Vagina (tissue), 2 donors: ENCODE results near the gene SEMA3D. TPM values are rescaled to one million over a fixed set of nuclear protein-coding genes. Genes with fewer than 3 reads are reported as not detected.

Source experiments
- DNase-seq, 2 donors: peaks; one replicate each; pipeline ENCODE4 v3.0.0-alpha.2; 2017; ENCODE audit errors: extremely low spot score in 2 of 2
- H3K27ac ChIP-seq: fragments of 200-600 bp; sonication (generic); one replicate; pipeline ENCODE4 v1.5.1; 2019
- H3K27me3 ChIP-seq: fragments of 200-600 bp; sonication (generic); one replicate; pipeline ENCODE4 v1.5.1; 2019
- H3K36me3 ChIP-seq, 2 donors: fragments of 200-600 bp; sonication (generic); one replicate each; pipeline ENCODE4 v1.5.1; 2017 to 2019
- H3K4me1 ChIP-seq: fragments of 200-600 bp; sonication (generic); one replicate; pipeline ENCODE4 v1.5.1; 2019
- H3K4me3 ChIP-seq, 2 donors: fragments of 200-600 bp; sonication (generic); 1 replicate in 1 of 2; 2 replicates in 1 of 2; pipeline ENCODE4 v1.5.1; 2016 to 2019
- H3K9me3 ChIP-seq: fragments of 200-600 bp; sonication (generic); one replicate; pipeline ENCODE4 v1.5.1; 2019
- POLR2A ChIP-seq, 2 donors: fragments of 450-650 bp; IDR thresholded peaks; one replicate each; pipeline ENCODE4 v1.6.1; 2017; ENCODE audit warnings: antibody characterized with exemption in 2 of 2, mild to moderate bottlenecking in 2 of 2, moderate library complexity in 2 of 2
- POLR2AphosphoS5 ChIP-seq, 2 donors: sonication (generic); formaldehyde crosslinking; IDR thresholded peaks; one replicate each; pipeline ENCODE4 v1.9.0; 2017; ENCODE audit warnings: antibody characterized with exemption in 2 of 2, mild to moderate bottlenecking in 2 of 2, low read depth in 1 of 2; ENCODE audit not compliant: insufficient read depth in 1 of 2
- intact Hi-C: fragments of 100-400 bp; cut with DNase I; formaldehyde crosslinking; loops from one replicate; pipeline ENCODE4 v1.15.1; 2023
- total RNA-seq: library from RNA; depleted of rRNA; stranded (reverse); fragments of >200 nt; gene quantifications from one replicate; pipeline ENCODE4 v1.2.3, GENCODE V29; 2016
- TF ChIP-seq, protein P1 (sequence below), 3 experiments: fragments of 450-650 bp in 2 of 3; fragments of 200-600 bp in 1 of 3; sonication (generic) in 1 of 3; IDR thresholded peaks; one replicate each; pipeline ENCODE4 v1.5.1; 2017 to 2019; ENCODE audit warnings: antibody characterized with exemption in 3 of 3, mild to moderate bottlenecking in 2 of 3, moderate library complexity in 2 of 3

SEMA3D gene
- total RNA-seq, 1 donor from 2014 or later, result 2.2 TPM

- no peak for TF ChIP-seq POLR2A (IDR thresholded peaks at IDR 0.05)
- TF ChIP-seq, protein P1, sequence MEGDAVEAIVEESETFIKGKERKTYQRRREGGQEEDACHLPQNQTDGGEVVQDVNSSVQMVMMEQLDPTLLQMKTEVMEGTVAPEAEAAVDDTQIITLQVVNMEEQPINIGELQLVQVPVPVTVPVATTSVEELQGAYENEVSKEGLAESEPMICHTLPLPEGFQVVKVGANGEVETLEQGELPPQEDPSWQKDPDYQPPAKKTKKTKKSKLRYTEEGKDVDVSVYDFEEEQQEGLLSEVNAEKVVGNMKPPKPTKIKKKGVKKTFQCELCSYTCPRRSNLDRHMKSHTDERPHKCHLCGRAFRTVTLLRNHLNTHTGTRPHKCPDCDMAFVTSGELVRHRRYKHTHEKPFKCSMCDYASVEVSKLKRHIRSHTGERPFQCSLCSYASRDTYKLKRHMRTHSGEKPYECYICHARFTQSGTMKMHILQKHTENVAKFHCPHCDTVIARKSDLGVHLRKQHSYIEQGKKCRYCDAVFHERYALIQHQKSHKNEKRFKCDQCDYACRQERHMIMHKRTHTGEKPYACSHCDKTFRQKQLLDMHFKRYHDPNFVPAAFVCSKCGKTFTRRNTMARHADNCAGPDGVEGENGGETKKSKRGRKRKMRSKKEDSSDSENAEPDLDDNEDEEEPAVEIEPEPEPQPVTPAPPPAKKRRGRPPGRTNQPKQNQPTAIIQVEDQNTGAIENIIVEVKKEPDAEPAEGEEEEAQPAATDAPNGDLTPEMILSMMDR (IDR thresholded peaks at IDR 0.05), result no peak
- no peak for TF ChIP-seq POLR2AphosphoS5 (IDR thresholded peaks at IDR 0.05; ENCODE audit: insufficient read depth in 1 of 2, low read depth in 1 of 2)
- intact Hi-C loops, result no loop called here
- Histone ChIP-seq H3K4me1 (no peaks in the 10 kb centered on the region), H3K36me3 (no peaks in the 10 kb centered on the region), H3K27ac (no peak overlapping the region), H3K9me3 (no peaks in the 10 kb centered on the region), H3K27me3 (no peaks in the 10 kb centered on the region), H3K4me3 (no peak overlapping the region)
- DNase-seq, result no peak
Measured at GRCh38 chr7:85125176-85125575, 61.7 kb downstream of the SEMA3D start.

DNA sequence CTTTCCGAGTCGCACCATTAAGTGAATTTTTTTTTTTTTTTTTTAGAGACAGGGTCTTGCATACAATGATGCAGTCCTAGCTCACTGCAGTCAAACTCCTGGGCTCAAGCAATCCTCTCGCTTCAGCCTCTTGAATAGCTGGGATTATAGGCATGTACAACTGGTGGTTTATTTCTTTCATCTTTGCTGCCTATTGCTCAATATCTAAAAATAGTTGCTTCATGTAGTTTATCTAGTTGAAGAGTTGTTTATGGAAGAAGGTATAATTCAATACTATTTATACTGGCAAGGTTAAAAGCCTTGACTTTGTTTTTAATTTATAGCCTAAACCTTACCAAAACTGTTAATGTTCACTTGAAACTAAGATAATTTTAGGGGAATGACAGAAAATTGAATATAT is 66.9 kb downstream of the SEMA3D start:
- no peak for DNase-seq
- Histone ChIP-seq H3K4me3 (no peak overlapping the region), H3K4me1 (no peaks in the 10 kb centered on the region), H3K9me3 (no peaks in the 10 kb centered on the region), H3K27me3 (no peaks in the 10 kb centered on the region), H3K36me3 (no peaks in the 10 kb centered on the region), H3K27ac (no peak overlapping the region)
- intact Hi-C loops, result no loop called here
- TF ChIP-seq POLR2A (IDR thresholded peaks at IDR 0.05) (no peak), POLR2AphosphoS5 (IDR thresholded peaks at IDR 0.05; ENCODE audit: insufficient read depth in 1 of 2, low read depth in 1 of 2) (no peak)
- TF ChIP-seq, protein P1 (IDR thresholded peaks at IDR 0.05), result no peak

GRCh38 chr7:85115862-85116261 is 71.0 kb downstream of the SEMA3D start:
- DNase-seq, result no peak
- no peak overlapping the region for H3K4me3 ChIP-seq

DNA sequence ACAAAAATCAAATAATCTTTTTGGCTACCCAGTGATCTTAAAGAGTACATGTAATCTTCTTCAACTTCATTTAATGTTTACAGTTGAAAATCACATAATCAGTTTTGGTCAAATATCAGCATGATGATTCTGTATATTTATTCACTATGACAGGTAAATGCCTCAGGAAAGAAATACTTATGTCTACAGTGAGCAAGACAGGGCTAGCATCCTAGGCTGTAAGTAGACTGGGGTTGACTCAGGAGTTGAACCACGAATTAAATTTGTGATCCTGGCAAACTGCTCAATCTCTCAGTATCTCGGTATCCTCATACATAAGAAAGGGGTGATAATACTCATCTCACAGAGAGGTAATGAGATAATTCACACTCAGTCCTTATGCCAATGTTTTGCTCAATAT is 71.8 kb downstream of the SEMA3D start:
- Histone ChIP-seq H3K4me1 (no peaks in the 10 kb centered on the region), H3K4me3 (no peak overlapping the region), H3K9me3 (no peaks in the 10 kb centered on the region), H3K27ac (no peak overlapping the region), H3K27me3 (no peaks in the 10 kb centered on the region), H3K36me3 (no peaks in the 10 kb centered on the region)
- TF ChIP-seq POLR2AphosphoS5 (IDR thresholded peaks at IDR 0.05; ENCODE audit: insufficient read depth in 1 of 2, low read depth in 1 of 2) (no peak), POLR2A (IDR thresholded peaks at IDR 0.05) (no peak)
- TF ChIP-seq, protein P1 (IDR thresholded peaks at IDR 0.05), result no peak
- no peak for DNase-seq
- intact Hi-C loops, result no loop called here

More at GRCh38 chr7:85115862-85116261, 71.0 kb downstream of the SEMA3D start:
- TF ChIP-seq POLR2A (IDR thresholded peaks at IDR 0.05), result no peak
- no peak for TF ChIP-seq POLR2AphosphoS5 (IDR thresholded peaks at IDR 0.05; ENCODE audit: insufficient read depth in 1 of 2, low read depth in 1 of 2)
- TF ChIP-seq, protein P1 (IDR thresholded peaks at IDR 0.05), result no peak
- no peaks in the 10 kb centered on the region for H3K27me3 ChIP-seq
- no peaks in the 10 kb centered on the region for H3K9me3 ChIP-seq
- H3K27ac ChIP-seq, result no peak overlapping the region
- no peaks in the 10 kb centered on the region for H3K36me3 ChIP-seq
- H3K4me1 ChIP-seq, result no peaks in the 10 kb centered on the region
- intact Hi-C loops, result no loop called here

DNA sequence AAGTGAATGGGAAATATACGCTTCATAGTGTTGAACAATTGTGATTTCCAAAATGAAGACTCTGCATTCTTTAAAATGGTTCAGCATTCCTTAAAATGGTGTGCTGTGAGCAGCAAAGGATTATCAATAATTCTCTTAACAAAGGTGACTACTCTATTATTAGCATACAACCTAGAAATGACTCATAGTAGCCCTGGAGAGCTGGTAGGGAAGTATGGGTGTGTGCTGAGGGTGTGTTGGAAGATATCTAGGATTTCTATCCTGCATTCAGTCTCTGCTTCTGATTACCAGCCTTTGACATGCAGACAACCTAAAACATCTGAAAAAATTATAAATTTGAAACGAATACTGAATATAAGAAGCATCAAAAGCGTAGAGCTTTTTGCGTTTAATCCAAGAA is 72.5 kb downstream of the SEMA3D start:
- DNase-seq, result no peak
- Histone ChIP-seq H3K36me3 (no peaks in the 10 kb centered on the region), H3K4me1 (no peaks in the 10 kb centered on the region), H3K9me3 (no peaks in the 10 kb centered on the region), H3K4me3 (no peak overlapping the region), H3K27me3 (no peaks in the 10 kb centered on the region), H3K27ac (no peak overlapping the region)
- TF ChIP-seq, protein P1 (IDR thresholded peaks at IDR 0.05), result no peak
- no peak for TF ChIP-seq POLR2A (IDR thresholded peaks at IDR 0.05)
- no peak for TF ChIP-seq POLR2AphosphoS5 (IDR thresholded peaks at IDR 0.05; ENCODE audit: insufficient read depth in 1 of 2, low read depth in 1 of 2)
- intact Hi-C loops, result no loop called here
